HCT116 (cell line): ENCODE data around the gene MYH3.
A peak's percentile ranks its signal among the peaks of the same experiment; 100 is the strongest.

ENCODE experiments used
- EZH2 ChIP-seq: fragments of 200-600 bp; sonication (generic); IDR thresholded peaks from 2 replicates; pipeline ENCODE4 v1.6.1; 2017; ENCODE audit warnings: antibody characterized with exemption, mixed run types
- POLR2A ChIP-seq: IDR thresholded peaks from 2 replicates; pipeline ENCODE4 v1.7.0; 2011; ENCODE audit warnings: borderline replicate concordance; ENCODE audit not compliant: insufficient read depth, insufficient read length; ENCODE audit errors: extremely low read depth
- RAD21 ChIP-seq: IDR thresholded peaks from 2 replicates; pipeline ENCODE4 v1.6.1; 2012; ENCODE audit warnings: low read depth, mild to moderate bottlenecking
- SIN3A ChIP-seq: IDR thresholded peaks from 2 replicates; pipeline ENCODE4 v1.6.1; 2012; ENCODE audit warnings: low read depth
- SRF ChIP-seq: IDR thresholded peaks from 2 replicates; pipeline ENCODE4 v1.6.1; 2012; ENCODE audit warnings: low read depth
- TCF7L2 ChIP-seq: IDR thresholded peaks from 2 replicates; pipeline ENCODE4 v1.7.0; 2011; ENCODE audit warnings: borderline replicate concordance, inconsistent platforms; ENCODE audit not compliant: insufficient read depth, insufficient read length; ENCODE audit errors: extremely low read depth
- YY1 ChIP-seq: IDR thresholded peaks from 2 replicates; pipeline ENCODE4 v1.6.1; 2011; ENCODE audit warnings: low read length, low read depth, moderate library complexity, mild to moderate bottlenecking; ENCODE audit not compliant: insufficient replicate concordance; ENCODE audit errors: extremely low read depth
- ZFX ChIP-seq: fragments of 450-650 bp; IDR thresholded peaks from 2 replicates; pipeline ENCODE4 v1.6.1; 2017
- TF ChIP-seq, protein P1 (sequence below), 3 experiments: fragments of 200-600 bp in 1 of 3; sonication (generic) in 1 of 3; IDR thresholded peaks in 2 of 3; conservative IDR thresholded peaks in 1 of 3; 2 replicates each; pipeline ENCODE4 v1.5.1; 2012 to 2017; ENCODE audit warnings: low read depth in 2 of 3, low read length in 2 of 3, antibody characterized with exemption in 1 of 3, borderline replicate concordance in 1 of 3, control low read depth in 1 of 3, mild to moderate bottlenecking in 1 of 3, mixed read lengths in 1 of 3, mixed run types in 1 of 3, moderate library complexity in 1 of 3; ENCODE audit not compliant: insufficient read depth in 1 of 3
- TF ChIP-seq, protein P2 (sequence below): IDR thresholded peaks from 2 replicates; pipeline ENCODE4 v1.6.1; 2012
- TF ChIP-seq, protein P3 (sequence below): IDR thresholded peaks from 2 replicates; pipeline ENCODE4 v1.6.1; 2011; ENCODE audit warnings: mild to moderate bottlenecking, low read length, moderate library complexity; ENCODE audit not compliant: insufficient replicate concordance; ENCODE audit errors: extremely low read depth
- TF ChIP-seq, protein P4 (sequence below): IDR thresholded peaks from 2 replicates; pipeline ENCODE4 v1.6.1; 2012

DNA sequence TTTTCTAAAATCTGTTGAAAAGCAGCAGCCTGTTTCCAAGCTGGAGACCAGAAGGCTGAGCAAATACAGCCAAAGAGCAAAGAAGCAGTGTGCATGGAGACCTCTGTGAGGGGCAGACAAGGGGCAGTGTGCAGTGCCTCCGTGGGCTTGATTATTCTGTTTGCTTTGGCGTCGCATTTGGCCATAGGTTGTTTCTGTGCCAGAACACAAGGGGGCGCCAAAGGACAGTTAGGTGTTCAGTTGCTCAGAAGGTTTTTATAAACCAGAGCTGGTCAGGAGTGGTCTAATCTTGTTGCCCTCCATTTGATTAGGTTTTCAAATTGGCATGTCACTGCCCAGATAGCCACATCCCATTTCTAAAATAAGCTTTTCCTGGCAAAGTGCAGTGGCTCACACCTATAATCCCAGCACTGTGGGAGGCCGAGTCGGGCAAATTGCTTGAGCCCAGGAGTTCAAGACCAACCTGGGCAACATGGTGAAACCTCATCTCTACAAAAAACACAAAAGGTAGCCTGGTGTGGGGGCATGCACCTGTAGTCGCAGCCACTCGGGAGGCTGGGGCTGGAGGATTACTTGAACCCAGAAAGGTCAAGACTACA lies 10.6 kb downstream of the MYH3 start:
- TF ChIP-seq, protein P1, sequence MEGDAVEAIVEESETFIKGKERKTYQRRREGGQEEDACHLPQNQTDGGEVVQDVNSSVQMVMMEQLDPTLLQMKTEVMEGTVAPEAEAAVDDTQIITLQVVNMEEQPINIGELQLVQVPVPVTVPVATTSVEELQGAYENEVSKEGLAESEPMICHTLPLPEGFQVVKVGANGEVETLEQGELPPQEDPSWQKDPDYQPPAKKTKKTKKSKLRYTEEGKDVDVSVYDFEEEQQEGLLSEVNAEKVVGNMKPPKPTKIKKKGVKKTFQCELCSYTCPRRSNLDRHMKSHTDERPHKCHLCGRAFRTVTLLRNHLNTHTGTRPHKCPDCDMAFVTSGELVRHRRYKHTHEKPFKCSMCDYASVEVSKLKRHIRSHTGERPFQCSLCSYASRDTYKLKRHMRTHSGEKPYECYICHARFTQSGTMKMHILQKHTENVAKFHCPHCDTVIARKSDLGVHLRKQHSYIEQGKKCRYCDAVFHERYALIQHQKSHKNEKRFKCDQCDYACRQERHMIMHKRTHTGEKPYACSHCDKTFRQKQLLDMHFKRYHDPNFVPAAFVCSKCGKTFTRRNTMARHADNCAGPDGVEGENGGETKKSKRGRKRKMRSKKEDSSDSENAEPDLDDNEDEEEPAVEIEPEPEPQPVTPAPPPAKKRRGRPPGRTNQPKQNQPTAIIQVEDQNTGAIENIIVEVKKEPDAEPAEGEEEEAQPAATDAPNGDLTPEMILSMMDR (IDR thresholded peaks at IDR 0.05 in 2 of 3, conservative IDR thresholded peaks at IDR 0.05 in 1 of 3; ENCODE audit: borderline replicate concordance in 1 of 3, insufficient read depth in 1 of 3, low read depth in 2 of 3, low read length in 2 of 3) = peak; percentile 55 to 89 (median 86); a peak in 5 of 6 replicates
- no peak for TF ChIP-seq EZH2
- TF ChIP-seq SRF = no peak
- TF ChIP-seq POLR2A = no peak
- TF ChIP-seq RAD21 = peak; percentile 69
- TF ChIP-seq, protein P2, sequence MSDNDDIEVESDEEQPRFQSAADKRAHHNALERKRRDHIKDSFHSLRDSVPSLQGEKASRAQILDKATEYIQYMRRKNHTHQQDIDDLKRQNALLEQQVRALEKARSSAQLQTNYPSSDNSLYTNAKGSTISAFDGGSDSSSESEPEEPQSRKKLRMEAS = no peak
- TF ChIP-seq TCF7L2 = no peak
- TF ChIP-seq YY1 = no peak
- no peak for TF ChIP-seq ZFX
- TF ChIP-seq, protein P3, sequence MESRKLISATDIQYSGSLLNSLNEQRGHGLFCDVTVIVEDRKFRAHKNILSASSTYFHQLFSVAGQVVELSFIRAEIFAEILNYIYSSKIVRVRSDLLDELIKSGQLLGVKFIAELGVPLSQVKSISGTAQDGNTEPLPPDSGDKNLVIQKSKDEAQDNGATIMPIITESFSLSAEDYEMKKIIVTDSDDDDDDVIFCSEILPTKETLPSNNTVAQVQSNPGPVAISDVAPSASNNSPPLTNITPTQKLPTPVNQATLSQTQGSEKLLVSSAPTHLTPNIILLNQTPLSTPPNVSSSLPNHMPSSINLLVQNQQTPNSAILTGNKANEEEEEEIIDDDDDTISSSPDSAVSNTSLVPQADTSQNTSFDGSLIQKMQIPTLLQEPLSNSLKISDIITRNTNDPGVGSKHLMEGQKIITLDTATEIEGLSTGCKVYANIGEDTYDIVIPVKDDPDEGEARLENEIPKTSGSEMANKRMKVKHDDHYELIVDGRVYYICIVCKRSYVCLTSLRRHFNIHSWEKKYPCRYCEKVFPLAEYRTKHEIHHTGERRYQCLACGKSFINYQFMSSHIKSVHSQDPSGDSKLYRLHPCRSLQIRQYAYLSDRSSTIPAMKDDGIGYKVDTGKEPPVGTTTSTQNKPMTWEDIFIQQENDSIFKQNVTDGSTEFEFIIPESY = no peak
- no peak for TF ChIP-seq SIN3A
- TF ChIP-seq, protein P4, sequence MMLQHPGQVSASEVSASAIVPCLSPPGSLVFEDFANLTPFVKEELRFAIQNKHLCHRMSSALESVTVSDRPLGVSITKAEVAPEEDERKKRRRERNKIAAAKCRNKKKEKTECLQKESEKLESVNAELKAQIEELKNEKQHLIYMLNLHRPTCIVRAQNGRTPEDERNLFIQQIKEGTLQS = no peak
